ENCODE data around the gene CASP9. TPM values are rescaled to one million over a fixed set of nuclear protein-coding genes. Genes with fewer than 3 reads are reported as not detected.

The CASP9 gene
- total RNA-seq, 1 experiment from 2014 or later, result 15.9 TPM

DNA sequence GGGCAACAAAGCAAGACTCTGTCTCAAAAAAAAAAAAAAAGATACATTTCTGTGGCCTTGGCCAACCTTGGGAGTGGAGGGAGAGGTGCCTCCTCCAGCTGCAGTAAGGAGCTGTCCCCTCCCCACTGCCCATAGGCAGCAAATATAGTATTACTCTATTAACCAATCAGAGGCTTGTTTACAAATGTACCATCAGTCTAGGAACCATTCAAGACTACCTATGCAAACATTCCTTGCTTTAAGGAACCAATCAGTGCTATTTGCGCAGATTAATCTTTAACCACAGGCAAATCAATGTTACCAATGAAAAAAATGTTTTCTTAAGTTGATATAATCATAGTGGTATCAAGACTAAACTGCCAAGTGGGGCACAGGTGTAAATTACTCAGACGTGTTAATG is 66.4 kb downstream of the CASP9 start:
- Histone ChIP-seq H4K5ac (ENCODE audit: insufficient read length, low read depth, low read length) (no peak overlapping the region), H3K18ac (ENCODE audit: insufficient read length, low read depth, low read length) (no peak overlapping the region), H3K79me1 (ENCODE audit: insufficient read depth, low read depth, low read length, poor library complexity, severe bottlenecking) (no peaks in the 10 kb centered on the region), H2BK15ac (ENCODE audit: low read depth, low read length) (no peak overlapping the region), H4K91ac (ENCODE audit: insufficient read length, low read depth, low read length) (no peak overlapping the region), H2BK120ac (ENCODE audit: low read depth, low read length, poor library complexity, severe bottlenecking) (no peak overlapping the region), H2AK5ac (ENCODE audit: insufficient read length, low read length) (no peak overlapping the region), H3K27me3 (ENCODE audit: insufficient read depth, low read length) (no peaks in the 10 kb centered on the region), H3K23me2 (ENCODE audit: insufficient read length, low read depth, low read length, poor library complexity, severe bottlenecking) (no peaks in the 10 kb centered on the region), H4K20me1 (ENCODE audit: control insufficient read depth, insufficient read depth, insufficient read length) (no peaks in the 10 kb centered on the region), H4K8ac (replicated peaks; ENCODE audit: insufficient read length, low read depth, low read length) (no peak overlapping the region), H3K79me2 (ENCODE audit: insufficient read depth, low read length) (no peaks in the 10 kb centered on the region), H3K9me3 (ENCODE audit: control insufficient read depth, low read depth, low read length) (no peaks in the 10 kb centered on the region), H3K4ac (ENCODE audit: low read depth, low read length) (no peak overlapping the region), H3K14ac (ENCODE audit: insufficient read depth, low read length) (no peak overlapping the region), H3K9ac (ENCODE audit: extremely low read depth, insufficient read length, low read length) (no peak overlapping the region), H3T11ph (ENCODE audit: low read length) (no peak overlapping the region), H3K4me1 (ENCODE audit: insufficient read depth, low read length) (no peaks in the 10 kb centered on the region), H3K27ac (ENCODE audit: insufficient read length, low read depth, low read length) (no peak overlapping the region), H2BK12ac (ENCODE audit: insufficient read length, low read depth, low read length) (no peak overlapping the region), H3K56ac (ENCODE audit: insufficient read length, low read depth, low read length) (no peak overlapping the region), H2BK20ac (ENCODE audit: low read depth, low read length, poor library complexity, severe bottlenecking) (no peak overlapping the region), H3K23ac (ENCODE audit: insufficient read length, low read depth, low read length) (no peak overlapping the region), H2AFZ (ENCODE audit: low read length) (no peak overlapping the region), H3K4me2 (ENCODE audit: insufficient read depth, insufficient read length, low read length) (no peak overlapping the region), H2BK5ac (ENCODE audit: insufficient read length, low read length) (no peak overlapping the region)
- Mint-ChIP-seq H3K27ac (no peak overlapping the region), H3K4me1 (peaks cover 11 to 20% of the 10 kb centered on the region in 2 experiments), H3K4me3 (no peak overlapping the region), H3K9me3 (no peaks in the 10 kb centered on the region), H3K36me3 (ENCODE audit: insufficient read depth in 1 of 3, low read depth in 3 of 3) (no peaks in the 10 kb centered on the region), H3K27me3 (ENCODE audit: low read depth) (no peaks in the 10 kb centered on the region)
- no CpG with 5 or more reads among the region's 2 CpGs for WGBS (ENCODE audit: extremely low coverage, insufficient read length, low lambda C conversion rate)
- DNase-seq, result no peak
- no peak for TF ChIP-seq CTCF (conservative IDR thresholded peaks at IDR 0.05)
